Liver (tissue), 3 donors: ENCODE measurements around the gene TRUB1.

ENCODE experiments used
- EGR1 ChIP-seq, 2 donors: IDR thresholded peaks; 2 replicates each; pipeline ENCODE4 v1.6.1; 2016 to 2018; ENCODE audit warnings: antibody characterized with exemption in 2 of 2, low read depth in 2 of 2
- GABPA ChIP-seq, 2 donors: IDR thresholded peaks in 1 of 2; conservative IDR thresholded peaks in 1 of 2; 2 replicates each; pipeline ENCODE4 v1.6.1; 2016; ENCODE audit warnings: antibody characterized with exemption in 2 of 2, mild to moderate bottlenecking in 1 of 2, moderate library complexity in 1 of 2
- RAD21 ChIP-seq, 2 donors: IDR thresholded peaks; 2 replicates each; pipeline ENCODE4 v1.6.1; 2016; ENCODE audit warnings: antibody characterized with exemption in 2 of 2, mild to moderate bottlenecking in 2 of 2
- REST ChIP-seq: IDR thresholded peaks from 2 replicates; pipeline ENCODE4 v1.6.1; 2016; ENCODE audit warnings: antibody characterized with exemption, mild to moderate bottlenecking
- RXRA ChIP-seq, 2 donors: IDR thresholded peaks; 2 replicates each; pipeline ENCODE4 v1.6.1; 2017 to 2018; ENCODE audit warnings: antibody characterized with exemption in 2 of 2, mild to moderate bottlenecking in 1 of 2
- SP1 ChIP-seq: IDR thresholded peaks from 2 replicates; pipeline ENCODE4 v1.6.1; 2018; ENCODE audit warnings: antibody characterized with exemption, mild to moderate bottlenecking
- YY1 ChIP-seq: IDR thresholded peaks from 2 replicates; pipeline ENCODE4 v1.6.1; 2016; ENCODE audit warnings: antibody characterized with exemption, mild to moderate bottlenecking
- TF ChIP-seq, protein P1 (sequence below): fragments of 150-350 bp; IDR thresholded peaks from 2 replicates; pipeline ENCODE4 v1.5.1; 2017; ENCODE audit warnings: improper control_type of control experiment, low read depth, low read length; ENCODE audit not compliant: missing input control
- TF ChIP-seq, protein P2 (sequence below): IDR thresholded peaks from 2 replicates; pipeline ENCODE4 v1.6.1; 2016; ENCODE audit warnings: antibody characterized with exemption
- donor health status: healthy.
- donor health status: healthy.

GRCh38 chr10:114905450-114905849 is 32.5 kb upstream of the TRUB1 start:
- TF ChIP-seq YY1 (no peak), RAD21 (IDR thresholded peaks at IDR 0.05) (no peak), RXRA (IDR thresholded peaks at IDR 0.05) (no peak), GABPA (IDR thresholded peaks at IDR 0.05 in 1 of 2, conservative IDR thresholded peaks at IDR 0.05 in 1 of 2) (no peak), REST (no peak), EGR1 (IDR thresholded peaks at IDR 0.05; ENCODE audit: low read depth in 2 of 2) (no peak), SP1 (no peak)
- TF ChIP-seq, protein P1, sequence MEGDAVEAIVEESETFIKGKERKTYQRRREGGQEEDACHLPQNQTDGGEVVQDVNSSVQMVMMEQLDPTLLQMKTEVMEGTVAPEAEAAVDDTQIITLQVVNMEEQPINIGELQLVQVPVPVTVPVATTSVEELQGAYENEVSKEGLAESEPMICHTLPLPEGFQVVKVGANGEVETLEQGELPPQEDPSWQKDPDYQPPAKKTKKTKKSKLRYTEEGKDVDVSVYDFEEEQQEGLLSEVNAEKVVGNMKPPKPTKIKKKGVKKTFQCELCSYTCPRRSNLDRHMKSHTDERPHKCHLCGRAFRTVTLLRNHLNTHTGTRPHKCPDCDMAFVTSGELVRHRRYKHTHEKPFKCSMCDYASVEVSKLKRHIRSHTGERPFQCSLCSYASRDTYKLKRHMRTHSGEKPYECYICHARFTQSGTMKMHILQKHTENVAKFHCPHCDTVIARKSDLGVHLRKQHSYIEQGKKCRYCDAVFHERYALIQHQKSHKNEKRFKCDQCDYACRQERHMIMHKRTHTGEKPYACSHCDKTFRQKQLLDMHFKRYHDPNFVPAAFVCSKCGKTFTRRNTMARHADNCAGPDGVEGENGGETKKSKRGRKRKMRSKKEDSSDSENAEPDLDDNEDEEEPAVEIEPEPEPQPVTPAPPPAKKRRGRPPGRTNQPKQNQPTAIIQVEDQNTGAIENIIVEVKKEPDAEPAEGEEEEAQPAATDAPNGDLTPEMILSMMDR = no peak
- TF ChIP-seq, protein P2, sequence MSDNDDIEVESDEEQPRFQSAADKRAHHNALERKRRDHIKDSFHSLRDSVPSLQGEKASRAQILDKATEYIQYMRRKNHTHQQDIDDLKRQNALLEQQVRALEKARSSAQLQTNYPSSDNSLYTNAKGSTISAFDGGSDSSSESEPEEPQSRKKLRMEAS = no peak
